ENCODE measurements around the gene ACAA2.
A peak's percentile ranks its signal among the peaks of the same experiment; 100 is the strongest.

The ACAA2 gene, protein sequence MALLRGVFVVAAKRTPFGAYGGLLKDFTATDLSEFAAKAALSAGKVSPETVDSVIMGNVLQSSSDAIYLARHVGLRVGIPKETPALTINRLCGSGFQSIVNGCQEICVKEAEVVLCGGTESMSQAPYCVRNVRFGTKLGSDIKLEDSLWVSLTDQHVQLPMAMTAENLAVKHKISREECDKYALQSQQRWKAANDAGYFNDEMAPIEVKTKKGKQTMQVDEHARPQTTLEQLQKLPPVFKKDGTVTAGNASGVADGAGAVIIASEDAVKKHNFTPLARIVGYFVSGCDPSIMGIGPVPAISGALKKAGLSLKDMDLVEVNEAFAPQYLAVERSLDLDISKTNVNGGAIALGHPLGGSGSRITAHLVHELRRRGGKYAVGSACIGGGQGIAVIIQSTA

DNA sequence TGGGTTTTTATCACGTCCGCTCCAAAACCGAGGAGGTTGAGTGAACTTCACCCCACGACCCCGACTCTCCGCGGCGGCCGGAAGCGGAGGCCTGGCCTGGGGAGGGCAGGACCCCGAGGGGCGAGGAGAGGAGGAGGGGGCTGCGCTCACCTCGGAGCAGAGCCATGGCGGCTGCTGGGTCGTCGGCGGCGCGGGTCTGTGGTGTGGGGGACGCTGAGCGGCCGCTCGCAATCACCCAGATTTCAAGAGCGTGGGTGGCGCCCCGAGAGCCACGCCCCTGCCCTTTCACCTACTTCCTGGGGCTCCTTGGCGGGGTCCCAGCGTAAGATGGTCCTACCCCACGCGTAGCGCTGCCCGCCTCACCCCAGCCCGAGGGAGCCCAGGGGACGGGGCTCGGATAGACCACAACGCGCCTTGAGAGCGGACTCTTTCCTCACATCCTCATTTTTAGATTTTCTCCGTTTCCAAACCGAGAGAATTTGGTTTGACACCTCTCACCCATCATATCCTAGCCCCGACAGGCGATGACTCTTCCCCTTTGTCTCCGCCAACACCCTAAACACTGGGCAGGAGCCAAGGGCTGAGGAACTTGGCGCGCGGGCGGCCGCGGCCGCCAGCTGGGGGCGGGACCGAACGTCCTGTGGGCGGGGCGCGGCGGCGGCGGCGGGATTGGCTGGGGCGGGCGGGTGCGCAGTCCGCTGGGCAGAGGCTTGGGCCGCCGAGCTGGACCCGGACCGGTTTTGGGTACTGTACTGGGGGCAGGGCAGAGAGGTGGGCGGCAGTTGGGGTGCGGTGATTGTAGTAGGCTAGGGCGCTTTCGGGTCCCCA lies at the start of gene ACAA2:
ACAA2 (minus strand) TSS at position 215 of the 828 bp plus-strand sequence; CDS start at position 166, 49 bp downstream.
- DNase-seq (ENCODE audit: low spot score) = peak; percentile 95

DNA sequence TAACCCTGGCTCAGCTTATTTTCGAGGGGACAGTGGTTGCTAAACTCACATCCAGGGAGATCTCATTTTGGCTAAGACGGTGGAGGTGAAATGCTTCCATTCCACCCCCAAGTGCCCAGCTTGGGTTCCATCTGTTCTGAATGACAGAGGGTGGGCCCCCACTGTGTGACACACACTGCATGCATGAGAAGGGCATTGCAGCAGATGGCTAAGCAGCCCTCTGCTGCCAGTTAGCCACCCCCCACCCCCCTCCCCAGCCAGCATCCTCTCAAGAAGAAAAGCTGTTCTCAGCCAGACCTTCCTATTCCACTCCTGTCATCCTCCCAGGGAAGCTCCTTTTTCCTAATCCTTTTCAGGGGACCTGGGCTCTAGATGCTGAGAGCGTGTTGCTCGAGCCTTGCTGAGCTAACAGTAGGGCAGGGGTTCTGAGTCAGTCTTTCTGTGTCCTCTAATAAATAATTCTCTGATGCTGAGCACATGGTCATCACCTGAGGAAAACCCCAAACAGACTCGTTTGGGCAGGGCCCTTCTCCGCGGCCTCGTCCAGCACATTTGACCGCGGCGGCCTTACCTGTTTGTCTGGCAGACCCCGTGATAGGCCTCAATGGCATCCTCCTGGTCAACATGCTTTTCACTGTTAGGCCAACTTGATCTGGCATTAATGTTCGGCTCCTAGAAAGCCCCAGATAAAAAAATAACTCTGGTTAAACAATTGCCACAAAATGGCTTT lies 49.5 kb upstream of the ACAA2 start:
- DNase-seq (ENCODE audit: low spot score) = no peak

DNA sequence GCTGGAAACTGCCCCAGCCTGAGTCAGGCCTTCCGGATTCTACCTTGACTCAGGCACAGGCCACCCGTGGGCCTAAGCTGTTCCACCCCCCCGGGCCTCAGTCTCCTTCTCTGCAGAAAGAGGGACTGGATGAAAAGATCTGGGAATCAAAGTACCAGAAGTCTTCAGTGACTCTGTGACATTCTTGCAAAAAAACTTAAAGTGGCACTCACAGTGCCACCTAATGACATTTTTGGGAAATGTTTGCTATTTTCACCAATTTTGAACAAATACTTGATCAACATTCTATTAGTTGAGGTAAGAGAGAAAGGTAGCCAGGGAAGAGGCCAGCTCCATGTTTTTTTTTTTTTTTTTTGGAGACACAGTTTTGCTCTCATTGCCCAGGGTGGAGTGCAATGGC lies 48.3 kb upstream of the ACAA2 start:
- DNase-seq (ENCODE audit: low spot score) = no peak

DNA sequence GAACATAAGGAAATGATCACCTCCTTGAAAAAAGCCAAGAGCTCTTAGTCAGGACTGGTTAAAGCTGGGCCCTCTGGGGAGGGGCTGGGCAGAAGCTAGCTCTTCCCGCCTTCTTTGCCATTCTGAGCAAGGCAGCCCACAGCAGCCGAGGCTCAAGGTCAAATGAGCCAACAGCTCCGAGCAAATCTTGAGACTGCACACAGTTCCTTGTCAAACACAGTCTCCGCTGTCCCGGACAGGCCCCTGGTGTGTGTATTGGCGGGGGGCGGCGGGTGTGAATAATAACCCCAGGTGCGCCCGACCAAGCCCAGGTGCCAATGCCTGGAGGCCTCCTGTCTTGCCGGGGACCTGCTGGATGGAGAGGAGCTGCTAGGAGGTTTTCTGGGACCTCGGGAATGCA lies 46.4 kb upstream of the ACAA2 start:
- no peak for DNase-seq (ENCODE audit: low spot score)

DNA sequence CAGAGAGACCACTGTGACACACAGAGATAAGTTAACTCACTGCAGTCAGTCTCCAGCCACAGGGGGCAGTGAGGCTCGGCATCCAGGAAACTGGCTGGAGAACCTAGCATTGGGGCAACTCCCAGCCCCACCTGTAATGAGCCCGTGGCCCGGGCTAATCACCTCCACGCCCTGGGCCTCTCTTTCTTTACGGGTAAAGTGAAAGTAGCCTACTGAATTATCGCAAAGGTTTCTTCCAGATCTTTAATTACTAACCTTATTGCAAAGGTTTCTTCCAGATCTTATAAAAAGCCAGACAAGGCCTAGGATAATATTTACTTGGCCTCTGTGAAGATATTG lies 45.7 kb upstream of the ACAA2 start:
- DNase-seq (ENCODE audit: low spot score) = no peak

DNA sequence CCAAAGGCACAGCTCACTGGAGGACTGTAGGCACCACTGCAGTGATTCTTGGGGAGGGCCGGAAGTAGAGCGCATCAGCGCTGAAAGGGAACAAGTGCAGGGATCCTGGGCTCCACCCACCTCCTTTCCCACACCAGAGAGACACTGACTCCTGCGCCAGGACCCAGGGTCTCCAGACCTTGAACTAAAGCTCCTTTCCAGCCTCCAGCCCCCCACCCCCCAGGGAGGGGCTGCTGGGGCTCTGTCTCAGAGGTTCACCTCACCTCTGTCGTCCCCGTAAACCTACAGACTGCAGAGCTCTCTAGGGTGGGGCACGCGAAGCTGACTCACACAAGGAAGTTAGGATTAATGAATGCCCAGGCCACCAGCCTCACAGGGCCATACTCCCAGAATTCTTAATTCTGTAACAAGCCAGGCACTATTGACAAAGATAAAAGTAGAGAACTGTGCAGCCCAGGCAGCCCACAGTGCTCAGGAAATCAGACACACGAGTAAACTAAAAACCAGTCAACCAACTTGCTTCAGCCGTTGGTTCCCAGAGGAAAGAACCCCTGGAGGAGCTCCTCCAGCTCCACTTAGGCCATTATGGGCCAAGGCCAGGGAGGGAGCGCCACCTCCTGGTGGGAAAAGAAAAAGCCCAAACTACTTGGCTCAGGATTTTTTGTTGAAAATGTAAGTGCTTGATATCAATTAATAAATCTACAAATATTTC lies 45.1 kb upstream of the ACAA2 start:
- peak; percentile 87 for DNase-seq (ENCODE audit: low spot score)

DNA sequence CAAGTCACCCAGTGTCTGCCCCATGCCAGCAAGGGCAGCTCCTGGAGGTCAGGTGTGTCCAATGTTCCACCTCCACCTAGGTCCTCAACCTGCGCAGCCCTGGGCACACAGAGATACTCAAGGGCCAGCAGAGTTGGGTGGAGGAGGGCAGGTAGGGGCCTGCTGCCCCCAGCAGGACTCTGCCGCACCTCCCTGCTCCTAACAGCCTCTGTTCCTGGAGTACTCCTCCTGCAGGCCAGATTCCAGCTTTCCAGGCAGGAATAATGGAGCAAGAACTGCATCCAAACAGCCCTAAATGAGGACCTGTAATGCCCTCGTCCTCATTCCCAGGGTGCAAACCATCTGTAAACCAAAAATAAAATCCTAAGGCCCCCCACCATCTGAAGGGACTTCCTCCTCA lies 44.4 kb upstream of the ACAA2 start:
- no peak for DNase-seq (ENCODE audit: low spot score)

DNA sequence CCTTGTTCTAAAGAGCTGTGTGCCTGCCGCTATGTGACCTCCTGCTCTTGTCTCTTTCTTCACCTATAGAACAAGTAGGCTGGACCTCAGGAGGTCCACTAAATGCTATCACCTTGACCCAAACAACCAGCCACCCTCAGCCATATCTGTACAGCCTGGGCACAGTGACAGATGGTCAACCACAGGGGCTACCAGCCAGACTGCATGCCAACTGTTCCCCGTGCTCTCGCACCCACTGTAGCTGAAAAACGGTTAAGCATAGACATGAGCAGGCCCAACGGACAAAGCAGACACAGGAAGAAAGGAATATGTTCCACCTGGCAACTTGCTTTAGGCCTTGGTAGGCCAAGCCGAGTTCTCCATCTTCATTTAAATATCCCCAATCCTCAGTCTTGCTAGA lies 43.2 kb upstream of the ACAA2 start:
- no peak for DNase-seq (ENCODE audit: low spot score)

DNA sequence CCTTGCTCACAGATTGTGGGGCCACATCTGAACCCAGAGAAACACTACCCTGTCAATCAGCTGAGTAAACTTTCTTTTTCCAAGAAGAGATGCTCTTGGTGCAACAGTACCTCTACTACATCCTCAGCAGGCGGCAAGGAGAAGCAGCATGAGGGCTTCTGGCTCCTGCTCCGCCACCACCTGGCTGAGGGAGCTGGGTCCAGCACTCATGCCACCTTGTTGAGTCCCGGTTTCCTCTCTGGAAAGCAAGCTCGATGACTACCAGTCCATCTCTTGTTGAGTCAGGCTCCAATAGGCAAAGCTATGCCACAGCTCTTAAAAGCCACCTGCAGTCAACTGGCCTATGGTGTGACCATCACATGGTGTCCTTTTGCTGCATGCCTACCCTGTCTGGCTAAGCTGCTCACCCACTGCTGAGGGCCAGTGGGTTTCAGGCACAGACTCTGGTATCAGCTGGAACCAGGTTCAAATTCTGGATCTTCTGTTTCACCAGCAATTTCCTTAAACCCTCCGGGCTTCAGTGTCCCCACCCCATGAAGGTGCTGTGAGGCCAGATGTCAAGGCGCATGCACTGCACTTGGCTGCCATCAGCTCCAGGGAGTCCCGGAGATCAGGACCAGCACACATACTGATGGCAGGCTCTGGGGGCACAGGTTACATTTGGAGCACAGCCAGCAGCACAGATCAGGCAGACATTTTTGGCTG lies 42.5 kb upstream of the ACAA2 start:
- DNase-seq (ENCODE audit: low spot score) = no peak

DNA sequence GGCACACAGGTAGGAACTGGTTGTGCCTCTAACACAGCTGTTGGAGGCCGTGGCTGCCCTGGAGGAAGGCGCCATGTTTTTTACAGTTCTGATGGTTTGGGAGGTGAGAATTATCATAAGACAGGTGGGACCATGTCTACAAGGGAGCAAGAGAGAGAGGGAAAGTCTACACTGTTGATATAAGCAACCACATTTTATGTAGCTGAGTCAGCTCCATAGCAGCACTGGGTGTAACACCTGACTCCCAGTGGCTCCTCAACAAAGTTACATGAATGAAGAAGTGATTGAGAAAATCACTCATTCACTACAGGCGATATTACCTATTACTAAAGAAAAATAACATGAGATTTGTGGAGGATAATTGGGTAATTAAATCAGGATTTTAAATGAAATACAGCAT lies 41.3 kb upstream of the ACAA2 start:
- DNase-seq (ENCODE audit: low spot score) = no peak

DNA sequence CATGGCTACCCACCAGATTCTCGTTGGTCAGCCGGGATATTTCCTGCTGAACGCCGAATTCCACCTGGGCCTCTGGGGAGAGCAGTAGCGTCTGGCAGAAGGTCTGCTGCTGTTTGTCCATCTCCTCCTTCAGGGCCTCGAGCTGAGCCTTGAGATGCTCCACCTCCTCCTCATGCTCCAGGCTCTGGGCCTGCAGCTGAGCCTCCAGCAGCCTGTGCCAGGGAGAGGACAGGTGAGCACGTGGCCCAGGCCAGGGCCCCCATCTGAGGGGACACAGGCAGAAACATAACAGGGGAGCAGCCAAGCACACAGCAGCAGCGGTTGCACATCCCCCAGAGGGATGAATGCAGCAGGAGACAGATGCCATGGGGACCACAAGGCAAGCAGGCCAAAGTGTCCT lies 40.1 kb upstream of the ACAA2 start:
- no peak for DNase-seq (ENCODE audit: low spot score)

DNA sequence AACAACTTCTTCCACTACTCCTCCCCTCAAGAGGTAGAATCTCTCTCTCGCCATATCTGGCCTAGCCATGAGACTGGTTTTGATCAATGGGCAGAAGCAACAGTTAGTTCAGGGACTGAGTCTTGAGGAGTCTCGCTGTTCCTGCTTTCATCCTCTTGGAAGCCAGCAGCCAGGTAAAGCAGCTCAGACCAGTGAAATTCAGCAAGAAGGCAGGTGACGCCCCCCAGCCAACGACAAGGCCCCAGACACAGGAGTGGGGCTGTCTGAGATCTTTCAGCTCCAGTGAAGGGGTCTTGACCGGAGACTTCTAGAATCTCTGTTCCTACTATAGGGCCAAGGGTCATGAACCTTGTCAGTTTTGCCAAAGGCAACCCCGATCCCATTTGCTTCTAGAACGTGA lies 39.7 kb upstream of the ACAA2 start:
- DNase-seq (ENCODE audit: low spot score) = no peak

DNA sequence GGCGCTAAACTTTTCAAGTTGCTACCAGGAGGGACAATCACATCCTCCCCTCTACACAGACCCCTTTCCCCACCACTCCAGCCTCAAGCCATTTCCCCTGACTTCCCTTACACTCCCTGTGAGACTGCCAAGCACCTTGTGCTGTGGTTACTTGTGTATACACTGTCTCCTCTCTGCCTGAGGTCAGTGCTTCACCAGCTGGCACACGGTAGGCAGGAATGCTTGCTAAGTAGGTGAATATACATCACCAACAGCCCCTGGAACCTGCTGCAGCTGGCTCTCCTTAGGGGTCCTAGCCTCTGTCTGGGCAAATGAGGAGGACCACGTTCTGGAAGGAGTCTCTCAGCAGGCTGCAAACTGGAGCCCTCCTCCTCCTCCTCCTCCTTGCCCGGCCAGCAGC lies 38.3 kb upstream of the ACAA2 start:
- DNase-seq (ENCODE audit: low spot score) = no peak

DNA sequence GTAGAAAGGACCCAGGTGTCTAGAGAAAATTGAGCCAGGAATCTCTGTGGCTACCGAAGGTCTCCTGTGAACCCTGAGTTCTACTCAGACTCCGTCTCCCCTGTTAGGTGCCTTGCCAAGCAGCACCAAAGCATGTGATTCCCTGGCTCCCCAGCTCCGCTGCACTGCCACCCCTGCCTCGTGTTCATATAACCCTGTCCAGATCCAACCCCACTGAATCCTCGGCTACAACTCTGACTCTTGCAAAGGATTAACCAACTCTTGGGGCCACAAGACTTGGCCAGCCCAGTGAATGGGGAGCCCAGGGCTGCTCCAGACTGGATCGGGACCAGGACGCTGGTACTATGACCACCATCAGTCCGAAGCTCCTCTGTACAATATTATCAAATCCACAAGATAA lies 37.3 kb upstream of the ACAA2 start:
- DNase-seq (ENCODE audit: low spot score) = no peak

DNA sequence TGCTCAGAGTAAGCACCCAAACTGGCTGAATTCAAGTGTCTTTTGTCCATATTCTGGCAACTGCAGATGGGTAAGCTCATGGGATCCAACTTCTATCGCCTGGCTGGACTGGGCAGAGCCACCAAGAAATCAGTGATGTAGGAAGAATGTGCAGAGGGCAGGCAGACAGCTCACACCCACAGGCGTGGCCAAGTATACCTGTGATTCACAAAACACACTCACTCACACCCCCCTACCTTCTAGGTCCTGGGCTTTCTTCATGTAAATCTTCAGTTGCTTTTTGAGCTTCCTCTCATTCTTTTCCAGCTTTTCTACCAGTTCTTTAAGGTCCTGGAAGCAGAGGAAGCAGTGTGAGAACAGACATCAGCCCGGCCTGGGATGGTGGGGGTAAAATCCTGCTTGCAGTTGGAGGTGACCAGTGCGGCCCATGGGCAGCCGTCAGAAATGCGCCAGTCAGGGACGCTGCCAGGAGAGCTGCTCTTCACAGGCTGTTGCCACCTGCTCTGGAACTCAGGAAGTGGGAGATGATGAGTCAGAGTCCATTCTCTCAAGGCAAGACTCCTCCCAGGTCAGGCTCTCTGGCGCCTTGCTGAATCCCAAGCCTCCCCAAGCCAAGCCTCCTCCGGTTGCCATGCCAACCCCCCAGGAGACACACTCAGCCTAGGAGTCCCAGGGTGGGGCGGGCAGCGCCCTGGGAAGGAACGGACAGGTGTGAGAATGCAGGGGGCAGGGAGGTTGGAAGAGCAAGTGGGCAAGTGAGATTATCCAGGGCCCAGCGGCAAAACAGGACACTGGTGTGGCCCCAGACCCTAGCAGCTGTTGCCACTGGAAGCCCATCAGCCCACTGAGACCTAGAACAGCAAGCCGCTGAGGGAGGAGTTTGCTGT lies 36.2 kb upstream of the ACAA2 start:
- DNase-seq (ENCODE audit: low spot score) = peak; percentile 83

DNA sequence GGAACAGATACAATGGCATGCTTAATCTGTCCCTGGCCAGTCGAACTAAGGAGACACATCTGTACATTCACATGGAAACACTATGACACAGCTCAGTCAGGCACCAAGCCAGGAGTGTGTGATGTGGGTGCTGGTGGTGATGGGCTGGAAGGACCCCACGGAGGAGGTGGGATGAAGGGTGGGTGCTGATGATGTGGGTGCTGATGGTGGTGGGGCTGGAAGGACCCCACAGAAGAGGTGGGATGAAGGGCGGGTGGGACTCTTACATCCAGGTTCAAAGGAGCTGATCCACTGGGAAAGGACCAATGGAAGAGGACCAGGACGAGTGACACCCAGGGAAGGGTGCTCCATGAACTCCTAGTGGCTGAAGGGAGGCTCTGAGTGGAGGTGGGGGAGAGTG lies 34.8 kb upstream of the ACAA2 start:
- no peak for DNase-seq (ENCODE audit: low spot score)

DNA sequence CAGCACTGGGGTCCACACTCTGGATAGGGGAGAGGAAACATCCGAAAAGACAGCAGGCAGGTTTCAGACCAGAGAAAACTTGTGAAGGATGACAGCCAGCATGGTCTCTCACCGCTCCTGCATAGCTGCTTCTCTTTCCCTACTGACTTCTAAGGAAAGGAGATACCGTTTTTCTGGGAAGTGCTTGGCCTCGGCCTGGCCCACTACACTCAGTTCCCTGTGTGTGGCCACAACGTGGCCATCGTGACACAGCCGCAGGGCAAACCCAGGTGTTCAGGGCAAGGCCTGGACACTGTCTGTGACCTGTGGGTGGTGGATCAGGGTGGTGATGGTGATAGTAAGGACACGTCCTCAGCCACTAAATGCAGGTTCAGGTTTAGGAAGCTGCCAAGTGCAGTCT lies 34.2 kb upstream of the ACAA2 start:
- DNase-seq (ENCODE audit: low spot score) = no peak

DNA sequence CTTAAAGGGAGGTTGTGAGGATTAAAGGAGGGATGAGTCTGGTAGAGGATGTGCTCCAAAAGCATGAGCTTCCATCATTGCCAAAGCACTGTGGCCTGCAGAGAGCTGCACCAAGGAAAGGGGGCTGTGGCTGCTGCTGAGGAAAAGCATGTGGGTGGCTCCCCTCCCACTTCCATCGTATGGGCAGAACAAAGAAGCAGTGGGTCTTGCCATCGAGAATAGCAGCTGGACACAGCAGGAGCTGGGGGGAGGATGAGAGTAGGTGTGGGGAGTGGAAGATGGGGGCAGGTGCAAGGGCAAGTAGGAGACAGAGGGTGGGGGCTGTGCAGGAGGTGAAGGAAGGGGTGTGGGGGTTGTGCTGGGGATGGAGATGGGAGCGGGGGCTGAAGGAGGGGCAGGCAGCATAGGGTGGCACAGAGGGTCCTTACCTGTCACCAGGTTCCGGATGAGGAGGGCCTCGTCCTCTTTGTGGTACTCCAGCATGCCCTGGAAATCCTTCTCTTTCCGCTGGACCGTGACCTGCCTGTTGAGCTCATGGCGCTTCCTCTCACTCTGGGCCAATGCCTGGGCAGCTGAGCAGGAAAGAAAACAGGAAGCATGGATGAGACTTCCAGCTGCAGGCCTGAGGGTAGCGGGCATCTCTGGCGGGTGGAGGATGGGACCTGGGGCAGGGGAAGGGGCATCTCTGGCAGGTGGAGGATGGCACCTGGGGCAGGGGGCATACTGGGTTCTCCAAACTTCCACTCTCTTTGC lies 33.6 kb upstream of the ACAA2 start:
- DNase-seq (ENCODE audit: low spot score) = no peak

DNA sequence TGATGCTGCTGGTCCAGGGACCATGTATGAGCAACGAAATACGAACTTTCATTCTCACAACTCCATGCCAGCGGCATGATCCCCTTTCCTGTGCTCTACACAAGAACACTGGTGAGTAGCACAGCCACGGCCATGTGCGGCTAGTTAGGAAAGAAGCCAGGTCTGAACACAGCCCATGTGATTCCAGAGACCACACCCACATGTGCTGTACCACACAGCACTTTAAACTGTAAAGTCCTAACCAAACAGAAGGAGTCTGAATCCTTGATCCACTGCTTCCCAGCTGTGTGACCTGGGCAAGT lies 33.0 kb upstream of the ACAA2 start:
- peak; percentile 89 for DNase-seq (ENCODE audit: low spot score)

Data from AG20443 (cell line).